GM19023 (cell line): Measurements from ENCODE around the gene R3HDM4.
"Not testable (repeated sequence)": the region's sequence is repeated elsewhere in the genome, so short reads cannot be mapped to it uniquely, and the experiment has no call there.

ENCODE experiments used
- ATAC-seq: cut with Tn5 transposase; IDR thresholded peaks from one replicate; pipeline ENCODE4 v1.9.1; 2021; ENCODE audit warnings: mild to moderate bottlenecking, moderate library complexity; ENCODE audit not compliant: unreplicated experiment

Gene R3HDM4

GRCh38 chr19:896999-897398, 16.0 kb downstream of the R3HDM4 start:
- no peak for ATAC-seq

GRCh38 chr19:896434-896833, 16.6 kb downstream of the R3HDM4 start:
- no peak for ATAC-seq

- ATAC-seq: peak; percentile 65
These were observed 19.9 kb downstream of the R3HDM4 start, which contains the start of the genes MED16 and RNU6-9 for GRCh38 chr19:892894-893689. TSS of gene MED16 (minus strand) at chr19:893187. CDS start at chr19:891131, 2,056 bp downstream. TSS of gene RNU6-9 (plus strand) at chr19:893484.

- ATAC-seq: no peak
These were observed 20.7 kb downstream of the R3HDM4 start for GRCh38 chr19:892243-892893.

- ATAC-seq: not testable (repeated sequence)
These were observed 21.4 kb downstream of the R3HDM4 start for GRCh38 chr19:891421-892200.

- no peak for ATAC-seq
These were observed 22.2 kb downstream of the R3HDM4 start for GRCh38 chr19:890831-891230.

GRCh38 chr19:889662-890295, 23.2 kb downstream of the R3HDM4 start:
- ATAC-seq: no peak

GRCh38 chr19:888581-889385, 24.2 kb downstream of the R3HDM4 start:
- no peak for ATAC-seq

- ATAC-seq: no peak
These were observed 25.4 kb downstream of the R3HDM4 start for GRCh38 chr19:887599-887998.

- no peak for ATAC-seq
These were observed 25.9 kb downstream of the R3HDM4 start for GRCh38 chr19:887072-887471.

- no peak for ATAC-seq
These were observed 27.3 kb downstream of the R3HDM4 start for GRCh38 chr19:885536-886224.

- ATAC-seq: no peak
These were observed 28.4 kb downstream of the R3HDM4 start for GRCh38 chr19:884420-885211.

GRCh38 chr19:883661-884211, 29.3 kb downstream of the R3HDM4 start:
- no peak for ATAC-seq

- no peak for ATAC-seq
These were observed 30.0 kb downstream of the R3HDM4 start for GRCh38 chr19:882871-883497.

GRCh38 chr19:881385-882071, 31.5 kb downstream of the R3HDM4 start:
- ATAC-seq: no peak

GRCh38 chr19:879711-880438, 33.1 kb downstream of the R3HDM4 start:
- ATAC-seq: no peak
